Measurements from ENCODE around the gene CYP3A5. TPM values are rescaled to one million over a fixed set of nuclear protein-coding genes. Genes with fewer than 3 reads are reported as not detected.

Gene CYP3A5
- polyA plus RNA-seq, 1 experiment: 0.21 TPM

GRCh38 chr7:99685129-99685758 lies 5.4 kb upstream of the CYP3A5 start:
- Histone ChIP-seq H3K9me3 (ENCODE audit: control insufficient read depth, insufficient read depth, low read length) (no peaks in the 10 kb centered on the region), H3K27me3 (ENCODE audit: control insufficient read depth, insufficient read depth, low read length) (no peaks in the 10 kb centered on the region), H3K27ac (ENCODE audit: low read depth, low read length) (no peak overlapping the region), H3K4me3 (ENCODE audit: low read depth, low read length) (no peak overlapping the region)
- no peak for DNase-seq (ENCODE audit: low read depth, low spot score)
- ChIA-PET POLR2A (no interaction called here), CTCF (no interaction called here)
- TF ChIP-seq, protein P1, sequence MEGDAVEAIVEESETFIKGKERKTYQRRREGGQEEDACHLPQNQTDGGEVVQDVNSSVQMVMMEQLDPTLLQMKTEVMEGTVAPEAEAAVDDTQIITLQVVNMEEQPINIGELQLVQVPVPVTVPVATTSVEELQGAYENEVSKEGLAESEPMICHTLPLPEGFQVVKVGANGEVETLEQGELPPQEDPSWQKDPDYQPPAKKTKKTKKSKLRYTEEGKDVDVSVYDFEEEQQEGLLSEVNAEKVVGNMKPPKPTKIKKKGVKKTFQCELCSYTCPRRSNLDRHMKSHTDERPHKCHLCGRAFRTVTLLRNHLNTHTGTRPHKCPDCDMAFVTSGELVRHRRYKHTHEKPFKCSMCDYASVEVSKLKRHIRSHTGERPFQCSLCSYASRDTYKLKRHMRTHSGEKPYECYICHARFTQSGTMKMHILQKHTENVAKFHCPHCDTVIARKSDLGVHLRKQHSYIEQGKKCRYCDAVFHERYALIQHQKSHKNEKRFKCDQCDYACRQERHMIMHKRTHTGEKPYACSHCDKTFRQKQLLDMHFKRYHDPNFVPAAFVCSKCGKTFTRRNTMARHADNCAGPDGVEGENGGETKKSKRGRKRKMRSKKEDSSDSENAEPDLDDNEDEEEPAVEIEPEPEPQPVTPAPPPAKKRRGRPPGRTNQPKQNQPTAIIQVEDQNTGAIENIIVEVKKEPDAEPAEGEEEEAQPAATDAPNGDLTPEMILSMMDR (IDR thresholded peaks at IDR 0.05; ENCODE audit: low read depth, low read length): no peak

- Histone ChIP-seq H3K27ac (ENCODE audit: low read depth, low read length) (no peak overlapping the region), H3K27me3 (ENCODE audit: control insufficient read depth, insufficient read depth, low read length) (no peaks in the 10 kb centered on the region), H3K4me3 (ENCODE audit: low read depth, low read length) (no peak overlapping the region), H3K9me3 (ENCODE audit: control insufficient read depth, insufficient read depth, low read length) (no peaks in the 10 kb centered on the region)
- ChIA-PET POLR2A (no interaction called here), CTCF (no interaction called here)
- no peak for DNase-seq (ENCODE audit: low read depth, low spot score)
- TF ChIP-seq, protein P1 (IDR thresholded peaks at IDR 0.05; ENCODE audit: low read depth, low read length): no peak
Measured at GRCh38 chr7:99679032-99679399, 780 bp downstream of the CYP3A5 start.

DNA sequence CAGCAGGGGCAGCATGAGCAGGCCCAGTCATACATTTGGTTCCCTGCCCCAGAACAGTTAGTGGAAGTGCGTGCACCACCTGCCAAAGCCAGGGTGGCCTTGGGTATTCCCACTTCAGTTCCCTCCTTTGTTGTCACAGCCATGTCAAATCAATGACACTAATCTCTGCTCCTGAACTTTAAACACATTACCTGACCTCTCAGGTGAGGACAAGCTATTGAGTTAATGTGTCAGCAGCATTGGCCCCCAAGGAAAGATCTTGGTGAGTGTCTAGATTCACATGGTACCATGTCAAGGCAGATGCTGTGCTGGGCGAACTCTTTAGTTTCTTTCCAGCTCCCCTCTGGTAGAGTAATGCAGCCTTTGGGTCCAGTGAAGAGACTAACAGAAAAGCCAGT lies 2.1 kb downstream of the CYP3A5 start:
- no peak overlapping the region for H3K4me3 ChIP-seq (ENCODE audit: low read depth, low read length)
- TF ChIP-seq, protein P1 (IDR thresholded peaks at IDR 0.05; ENCODE audit: low read depth, low read length): no peak
- CTCF ChIA-PET: no interaction called here
- no peaks in the 10 kb centered on the region for H3K27me3 ChIP-seq (ENCODE audit: control insufficient read depth, insufficient read depth, low read length)
- no peak overlapping the region for H3K27ac ChIP-seq (ENCODE audit: low read depth, low read length)
- DNase-seq (ENCODE audit: low read depth, low spot score): no peak
- POLR2A ChIA-PET: no interaction called here
- H3K9me3 ChIP-seq (ENCODE audit: control insufficient read depth, insufficient read depth, low read length): no peaks in the 10 kb centered on the region

- no peaks in the 10 kb centered on the region for H3K27me3 ChIP-seq (ENCODE audit: control insufficient read depth, insufficient read depth, low read length)
- TF ChIP-seq, protein P1 (IDR thresholded peaks at IDR 0.05; ENCODE audit: low read depth, low read length): no peak
- ChIA-PET POLR2A (no interaction called here), CTCF (no interaction called here)
- H3K27ac ChIP-seq (ENCODE audit: low read depth, low read length): no peak overlapping the region
- H3K4me3 ChIP-seq (ENCODE audit: low read depth, low read length): no peak overlapping the region
- H3K9me3 ChIP-seq (ENCODE audit: control insufficient read depth, insufficient read depth, low read length): no peaks in the 10 kb centered on the region
- DNase-seq (ENCODE audit: low read depth, low spot score): no peak
Measured at GRCh38 chr7:99677013-99677647, 2.7 kb downstream of the CYP3A5 start.

- Histone ChIP-seq H3K27ac (ENCODE audit: low read depth, low read length) (no peak overlapping the region), H3K9me3 (ENCODE audit: control insufficient read depth, insufficient read depth, low read length) (no peaks in the 10 kb centered on the region), H3K27me3 (ENCODE audit: control insufficient read depth, insufficient read depth, low read length) (no peaks in the 10 kb centered on the region), H3K4me3 (ENCODE audit: low read depth, low read length) (no peak overlapping the region)
- TF ChIP-seq, protein P1 (IDR thresholded peaks at IDR 0.05; ENCODE audit: low read depth, low read length): no peak
- CTCF ChIA-PET: no interaction called here
- POLR2A ChIA-PET: no interaction called here
- no peak for DNase-seq (ENCODE audit: low read depth, low spot score)
Measured at GRCh38 chr7:99674995-99675742, 4.6 kb downstream of the CYP3A5 start.
